Esophagus squamous epithelium (tissue), 4 donors: ENCODE measurements around the gene TYK2.

Experiments
- CTCF ChIP-seq, 6 experiments: fragments of 450-650 bp in 4 of 6; fragments of 200-600 bp in 2 of 6; sonication (generic) in 2 of 6; IDR thresholded peaks; one replicate each; pipeline ENCODE4 v1.5.1; 2016 to 2019; ENCODE audit warnings: antibody characterized with exemption in 6 of 6, mild to moderate bottlenecking in 4 of 6, moderate library complexity in 4 of 6
- POLR2A ChIP-seq, 4 donors: fragments of 450-650 bp; IDR thresholded peaks; one replicate each; pipeline ENCODE4 v1.6.1; 2017; ENCODE audit warnings: antibody characterized with exemption in 4 of 4, mild to moderate bottlenecking in 4 of 4, moderate library complexity in 3 of 4

- no peak for TF ChIP-seq CTCF (IDR thresholded peaks at IDR 0.05)
- no peak for TF ChIP-seq POLR2A (IDR thresholded peaks at IDR 0.05)
Observed at GRCh38 chr19:10422846-10423245, 42.5 kb upstream of the TYK2 start.
